Activated naive CD8-positive, alpha-beta T cell treated with anti-CD3 and anti-CD28 coated beads for 36 hours (primary cell): Measurements from ENCODE around the gene GSTM1. TPM values are rescaled to one million over a fixed set of nuclear protein-coding genes. Genes with fewer than 3 reads are reported as not detected.

Experiments
- DNase-seq: peaks from one replicate; pipeline ENCODE4 v3.0.0; 2021
- H3K27ac Mint-ChIP-seq: one replicate; pipeline ENCODE4 v1.8.0; 2022; ENCODE audit warnings: mild to moderate bottlenecking, moderate library complexity, mixed read lengths
- H3K27me3 Mint-ChIP-seq: one replicate; pipeline ENCODE4 v1.8.0; 2022; ENCODE audit warnings: mild to moderate bottlenecking, mixed read lengths
- H3K36me3 Mint-ChIP-seq: one replicate; pipeline ENCODE4 v1.8.0; 2021; ENCODE audit warnings: mild to moderate bottlenecking, mixed read lengths
- H3K4me1 Mint-ChIP-seq: one replicate; pipeline ENCODE4 v1.8.0; 2021; ENCODE audit warnings: mixed read lengths
- H3K4me3 Mint-ChIP-seq: one replicate; pipeline ENCODE4 v1.8.0; 2022; ENCODE audit warnings: mild to moderate bottlenecking, moderate library complexity, mixed read lengths
- H3K9me3 Mint-ChIP-seq: one replicate; pipeline ENCODE4 v1.8.0; 2022; ENCODE audit warnings: mixed read lengths
- total RNA-seq, 2 experiments: library from RNA; stranded (reverse); gene quantifications; one replicate each; pipeline ENCODE4 v1.2.3, GENCODE V29; 2021

GSTM1 gene
- total RNA-seq = not detected

- H3K4me1 Mint-ChIP-seq = no peaks in the 10 kb centered on the region
- DNase-seq = no peak
- H3K36me3 Mint-ChIP-seq = no peaks in the 10 kb centered on the region
- H3K27me3 Mint-ChIP-seq = no peaks in the 10 kb centered on the region
- H3K4me3 Mint-ChIP-seq = no peak within 1 kb of the TSS
- no peak within 1 kb of the TSS for H3K27ac Mint-ChIP-seq
- H3K9me3 Mint-ChIP-seq = no peaks in the 10 kb centered on the region
These were observed at the start of gene GSTM1 for GRCh38 chr1:109687641-109688499. GSTM1 (plus strand) TSS chr1:109687817; CDS start chr1:109687874, 57 bp downstream.

- DNase-seq = no peak
- Mint-ChIP-seq H3K36me3 (no peaks in the 10 kb centered on the region), H3K27me3 (no peaks in the 10 kb centered on the region), H3K27ac (no peak overlapping the region), H3K4me3 (no peak overlapping the region), H3K4me1 (peaks cover 20% of the 10 kb centered on the region), H3K9me3 (no peaks in the 10 kb centered on the region)
These were observed 48.4 kb upstream of the GSTM1 start for GRCh38 chr1:109639063-109639840.

GRCh38 chr1:109639841-109640184 is 47.8 kb upstream of the GSTM1 start:
- no peak overlapping the region for H3K27ac Mint-ChIP-seq
- no peak for DNase-seq

GRCh38 chr1:109640285-109640865 is 47.2 kb upstream of the GSTM1 start:
- H3K9me3 Mint-ChIP-seq = no peaks in the 10 kb centered on the region
- H3K4me1 Mint-ChIP-seq = peaks cover 8% of the 10 kb centered on the region
- no peak overlapping the region for H3K4me3 Mint-ChIP-seq
- H3K27me3 Mint-ChIP-seq = no peaks in the 10 kb centered on the region
- no peaks in the 10 kb centered on the region for H3K36me3 Mint-ChIP-seq
- peak; percentile 81 for DNase-seq
- H3K27ac Mint-ChIP-seq = no peak overlapping the region

More at GRCh38 chr1:109639841-109640184, 47.8 kb upstream of the GSTM1 start:
- Mint-ChIP-seq H3K4me3 (no peak overlapping the region), H3K9me3 (no peaks in the 10 kb centered on the region), H3K27me3 (no peaks in the 10 kb centered on the region), H3K36me3 (no peaks in the 10 kb centered on the region), H3K4me1 (peaks cover 14% of the 10 kb centered on the region)

DNA sequence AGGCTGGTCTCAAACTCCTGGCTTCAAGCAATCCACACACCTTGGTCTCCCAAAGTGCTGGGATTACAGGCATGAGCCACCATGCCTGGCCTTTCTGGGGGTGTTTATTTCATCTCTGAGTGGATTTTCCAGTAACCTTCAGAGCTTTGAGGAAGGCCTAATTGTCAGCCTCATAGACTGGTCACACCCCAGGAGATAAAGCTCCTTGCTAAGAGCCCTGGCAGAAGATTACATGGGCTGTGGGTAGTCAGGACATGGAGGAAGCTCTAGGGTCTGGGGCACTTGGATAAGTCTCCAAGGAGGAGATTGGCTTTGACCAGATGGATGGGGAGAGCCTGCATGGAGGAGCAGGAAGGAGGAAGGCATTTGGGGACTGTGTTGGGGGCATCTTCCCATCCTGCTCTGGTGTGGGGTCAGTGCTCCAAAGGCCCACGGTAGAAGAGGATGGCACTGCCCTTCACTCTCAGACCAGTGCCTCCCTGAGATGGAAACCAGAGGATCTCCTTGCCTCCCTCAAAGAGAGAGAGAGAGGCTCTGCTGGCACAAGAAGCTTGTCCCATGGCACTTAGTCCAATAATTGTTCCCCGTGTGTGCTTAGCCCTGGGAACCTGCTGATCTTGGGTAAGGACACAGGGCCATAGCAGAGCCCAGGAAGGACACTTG is 46.4 kb upstream of the GSTM1 start:
- Mint-ChIP-seq H3K27ac (no peak overlapping the region), H3K9me3 (no peaks in the 10 kb centered on the region), H3K36me3 (no peaks in the 10 kb centered on the region), H3K4me3 (no peak overlapping the region), H3K27me3 (no peaks in the 10 kb centered on the region), H3K4me1 (peaks cover 7% of the 10 kb centered on the region)
- DNase-seq = no peak

- no peak overlapping the region for H3K27ac Mint-ChIP-seq
- H3K9me3 Mint-ChIP-seq = no peaks in the 10 kb centered on the region
- no peak for DNase-seq
- H3K27me3 Mint-ChIP-seq = no peaks in the 10 kb centered on the region
- H3K4me1 Mint-ChIP-seq = peaks cover 7% of the 10 kb centered on the region
- no peak overlapping the region for H3K4me3 Mint-ChIP-seq
- H3K36me3 Mint-ChIP-seq = no peaks in the 10 kb centered on the region
These were observed 45.8 kb upstream of the GSTM1 start for GRCh38 chr1:109641861-109642260.

GRCh38 chr1:109642626-109643025 is 45.0 kb upstream of the GSTM1 start:
- H3K9me3 Mint-ChIP-seq = no peaks in the 10 kb centered on the region
- no peak for DNase-seq
- H3K4me3 Mint-ChIP-seq = no peak overlapping the region
- no peaks in the 10 kb centered on the region for H3K36me3 Mint-ChIP-seq
- peaks cover 7% of the 10 kb centered on the region for H3K4me1 Mint-ChIP-seq
- H3K27ac Mint-ChIP-seq = no peak overlapping the region
- H3K27me3 Mint-ChIP-seq = no peaks in the 10 kb centered on the region

GRCh38 chr1:109643385-109644230 is 44.0 kb upstream of the GSTM1 start:
- peak; percentile 85 for DNase-seq
- H3K27ac Mint-ChIP-seq = no peak overlapping the region
- peaks cover 7% of the 10 kb centered on the region for H3K4me1 Mint-ChIP-seq
- no peaks in the 10 kb centered on the region for H3K27me3 Mint-ChIP-seq
- H3K4me3 Mint-ChIP-seq = no peak overlapping the region
- H3K36me3 Mint-ChIP-seq = no peaks in the 10 kb centered on the region
- H3K9me3 Mint-ChIP-seq = no peaks in the 10 kb centered on the region

DNA sequence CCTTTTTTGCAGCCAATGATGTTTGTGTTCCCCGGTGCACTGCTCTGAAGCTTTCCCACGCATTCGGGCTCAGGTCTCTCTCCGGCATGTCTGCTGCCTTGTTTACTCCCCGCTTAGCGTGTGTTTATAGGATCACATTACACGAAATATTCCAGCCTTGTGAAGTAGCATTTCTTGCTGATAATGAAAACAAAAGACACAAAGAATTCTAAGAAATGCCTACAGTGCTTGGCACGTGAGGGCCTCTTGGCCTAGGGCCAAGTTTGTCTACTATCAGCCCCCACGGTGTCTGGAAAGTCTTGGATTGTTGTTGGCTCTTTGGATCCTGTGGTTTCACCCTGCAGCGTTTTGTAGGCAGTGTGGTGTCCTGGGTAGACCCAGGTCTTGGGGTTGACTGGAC is 42.9 kb upstream of the GSTM1 start:
- H3K4me1 Mint-ChIP-seq = peaks cover 7% of the 10 kb centered on the region
- H3K27ac Mint-ChIP-seq = no peak overlapping the region
- H3K9me3 Mint-ChIP-seq = no peaks in the 10 kb centered on the region
- H3K36me3 Mint-ChIP-seq = no peaks in the 10 kb centered on the region
- H3K27me3 Mint-ChIP-seq = no peaks in the 10 kb centered on the region
- no peak overlapping the region for H3K4me3 Mint-ChIP-seq
- DNase-seq = no peak

- no peaks in the 10 kb centered on the region for H3K36me3 Mint-ChIP-seq
- H3K27ac Mint-ChIP-seq = no peak overlapping the region
- H3K27me3 Mint-ChIP-seq = peaks cover 9% of the 10 kb centered on the region
- H3K4me3 Mint-ChIP-seq = no peak overlapping the region
- DNase-seq = no peak
- H3K4me1 Mint-ChIP-seq = no peaks in the 10 kb centered on the region
- H3K9me3 Mint-ChIP-seq = no peaks in the 10 kb centered on the region
These were observed 38.1 kb upstream of the GSTM1 start for GRCh38 chr1:109649491-109649914.

DNA sequence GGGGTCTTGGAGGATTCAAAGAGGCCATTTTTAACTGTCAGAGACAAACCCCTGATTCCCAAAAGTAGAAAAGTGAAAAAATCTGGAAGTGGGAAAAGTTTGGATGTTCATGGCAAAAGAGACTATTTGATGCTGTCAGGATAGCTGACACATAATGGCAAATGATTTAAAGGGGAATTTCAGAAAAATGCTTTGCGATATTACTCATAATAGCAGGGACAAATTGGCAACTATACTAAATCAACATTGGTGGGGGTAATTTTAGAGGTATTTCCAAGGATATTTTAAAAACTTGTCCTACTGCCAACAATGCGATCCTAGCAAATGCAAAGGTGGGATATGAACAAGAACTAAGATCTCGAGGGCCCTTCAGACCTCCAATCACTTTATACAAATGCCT is 37.0 kb upstream of the GSTM1 start:
- Mint-ChIP-seq H3K4me3 (no peak overlapping the region), H3K9me3 (no peaks in the 10 kb centered on the region), H3K27ac (no peak overlapping the region), H3K27me3 (peaks cover 9% of the 10 kb centered on the region), H3K36me3 (no peaks in the 10 kb centered on the region), H3K4me1 (peaks cover 6% of the 10 kb centered on the region)
- DNase-seq = no peak

- H3K27ac Mint-ChIP-seq = no peak overlapping the region
- H3K4me3 Mint-ChIP-seq = no peak overlapping the region
- no peaks in the 10 kb centered on the region for H3K9me3 Mint-ChIP-seq
- H3K36me3 Mint-ChIP-seq = no peaks in the 10 kb centered on the region
- no peak for DNase-seq
- peaks cover 9% of the 10 kb centered on the region for H3K4me1 Mint-ChIP-seq
- H3K27me3 Mint-ChIP-seq = peaks cover 9% of the 10 kb centered on the region
These were observed 35.2 kb upstream of the GSTM1 start for GRCh38 chr1:109652402-109652801.

DNA sequence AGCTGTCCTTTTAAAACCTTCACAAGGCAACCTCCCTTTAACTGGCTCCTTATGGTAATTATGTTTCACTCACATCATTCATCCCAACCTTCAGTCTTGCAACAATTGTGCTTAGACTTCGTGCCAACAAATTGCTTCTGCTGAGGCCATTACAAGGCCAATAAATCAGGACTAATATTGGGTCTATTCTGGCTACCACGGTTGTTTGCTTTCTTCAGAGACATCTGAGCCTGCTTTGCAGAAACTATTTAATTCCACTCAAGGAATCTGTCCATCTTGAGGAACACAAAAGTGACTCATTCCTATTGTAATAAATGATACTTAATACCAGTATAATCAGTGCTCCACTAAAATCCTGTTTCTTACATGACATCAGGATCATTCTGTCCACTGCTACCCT is 34.3 kb upstream of the GSTM1 start:
- no peak overlapping the region for H3K4me3 Mint-ChIP-seq
- peaks cover 9% of the 10 kb centered on the region for H3K4me1 Mint-ChIP-seq
- no peak for DNase-seq
- no peaks in the 10 kb centered on the region for H3K9me3 Mint-ChIP-seq
- H3K27me3 Mint-ChIP-seq = peaks cover 9% of the 10 kb centered on the region
- H3K27ac Mint-ChIP-seq = no peak overlapping the region
- no peaks in the 10 kb centered on the region for H3K36me3 Mint-ChIP-seq

DNA sequence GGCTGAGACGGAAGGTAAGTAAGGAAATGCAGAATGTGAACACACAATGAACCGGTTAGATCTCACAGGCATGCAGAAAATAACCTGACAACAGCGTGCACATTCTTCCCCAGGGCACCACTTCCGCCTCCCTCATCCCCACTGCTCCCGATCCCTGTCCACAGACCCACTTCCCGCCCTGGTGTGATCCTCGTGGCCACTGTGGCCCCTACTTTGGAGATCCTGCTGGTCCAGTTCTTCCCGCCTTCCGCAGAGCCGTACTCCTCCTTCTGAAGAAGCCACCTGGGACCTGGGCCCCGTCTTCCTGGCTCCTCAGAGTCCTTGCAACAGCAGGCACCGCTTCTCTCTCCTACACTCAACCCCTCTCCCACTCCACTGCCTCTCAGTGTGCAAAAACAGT is 33.1 kb upstream of the GSTM1 start:
- H3K36me3 Mint-ChIP-seq = no peaks in the 10 kb centered on the region
- H3K9me3 Mint-ChIP-seq = no peaks in the 10 kb centered on the region
- peaks cover 9% of the 10 kb centered on the region for H3K27me3 Mint-ChIP-seq
- no peak overlapping the region for H3K4me3 Mint-ChIP-seq
- no peak overlapping the region for H3K27ac Mint-ChIP-seq
- peaks cover 9% of the 10 kb centered on the region for H3K4me1 Mint-ChIP-seq
- DNase-seq = no peak
